Upper lobe of left lung (tissue), 6 donors: Measurements from ENCODE around the gene RIN1. TPM values are rescaled to one million over a fixed set of nuclear protein-coding genes. Genes with fewer than 3 reads are reported as not detected.

Experiments used
- ATAC-seq, 2 donors: fragments of 200-7000 bp; cut with Tn5 transposase; one replicate each; pipeline ENCODE4 v1.9.1; 2022; ENCODE audit warnings: mild to moderate bottlenecking in 2 of 2, moderate library complexity in 2 of 2; ENCODE audit not compliant: low FRiP score in 2 of 2
- DNase-seq, 2 donors: peaks; one replicate each; pipeline ENCODE4 v3.0.0-alpha.2; 2019 to 2020
- H3K27ac ChIP-seq, 4 donors: fragments of 200-600 bp; sonication (generic); one replicate each; pipeline ENCODE4 v1.5.1; 2016 to 2019
- H3K27me3 ChIP-seq, 4 donors: fragments of 200-600 bp; sonication (generic); one replicate each; pipeline ENCODE4 v1.5.1; 2017 to 2019
- H3K36me3 ChIP-seq, 4 donors: fragments of 200-600 bp; sonication (generic); one replicate each; pipeline ENCODE4 v1.5.1; 2016 to 2019
- H3K4me1 ChIP-seq, 4 donors: fragments of 200-600 bp; sonication (generic); one replicate each; pipeline ENCODE4 v1.5.1; 2018 to 2019
- H3K4me3 ChIP-seq, 4 donors: fragments of 200-600 bp; sonication (generic); one replicate each; pipeline ENCODE4 v1.5.1; 2017 to 2019; ENCODE audit warnings: mild to moderate bottlenecking in 2 of 4, moderate library complexity in 1 of 4
- H3K9me3 ChIP-seq, 4 donors: fragments of 200-600 bp; sonication (generic); one replicate each; pipeline ENCODE4 v1.5.1; 2018 to 2019
- CTCF ChIP-seq, 6 experiments: fragments of 450-650 bp in 4 of 6; fragments of 200-600 bp in 2 of 6; sonication (generic) in 2 of 6; IDR thresholded peaks; one replicate each; pipeline ENCODE4 v1.5.1; 2016 to 2019; ENCODE audit warnings: antibody characterized with exemption in 6 of 6
- EP300 ChIP-seq, 4 donors: sonication (generic); formaldehyde crosslinking; IDR thresholded peaks; one replicate each; pipeline ENCODE4 v1.5.1; 2017; ENCODE audit warnings: antibody characterized with exemption in 4 of 4, control low read depth in 2 of 4
- POLR2A ChIP-seq, 4 donors: fragments of 450-650 bp; IDR thresholded peaks; one replicate each; pipeline ENCODE4 v1.5.1; 2016 to 2017; ENCODE audit warnings: antibody characterized with exemption in 4 of 4, mild to moderate bottlenecking in 2 of 4
- POLR2AphosphoS5 ChIP-seq, 2 donors: sonication (generic); formaldehyde crosslinking; IDR thresholded peaks; one replicate each; pipeline ENCODE4 v1.5.1; 2017; ENCODE audit warnings: antibody characterized with exemption in 2 of 2
- WGBS, 2 donors: methylation state at CpG; one replicate each; pipeline ENCODE4 v1.1.5; 2017 to 2018; 5-methylcytosine and 5-hydroxymethylcytosine counted together
- total RNA-seq, 6 donors: library from RNA; depleted of rRNA in 4 of 6; stranded (reverse); fragments of >200 nt in 4 of 6; gene quantifications; one replicate each; pipeline versions ENCODE4 v1.1.0 to v1.2.1, GENCODE V29; 2016 to 2021
- donor health status: DM: no; HTN: no; CAD: no; lungs with moderate emphysema.
- donor health status: DM: no; HTN: yes; CAD: no; lungs with severe emphysema.

RIN1 gene
- total RNA-seq, 6 donors from 2014 or later, result 5.2 to 19.0 (median 8.9) TPM

GRCh38 chr11:66365711-66366619 is 29.7 kb upstream of the RIN1 start:
- no peaks in the 10 kb centered on the region for H3K27me3 ChIP-seq
- ATAC-seq, result no peak

GRCh38 chr11:66365166-66365565 is 28.9 kb upstream of the RIN1 start:
- no peak for ATAC-seq
- WGBS, 2 donors, result 89 to 100% methylated on average over 3 to 6 of the region's 6 CpGs
- Histone ChIP-seq H3K4me3 (no peak overlapping the region), H3K27me3 (no peaks in the 10 kb centered on the region), H3K4me1 (peaks cover 7 to 18% (median 12%) of the 10 kb centered on the region in 4 donors), H3K27ac (no peak overlapping the region), H3K9me3 (no peaks in the 10 kb centered on the region), H3K36me3 (peaks cover 0 to 7% (median 2%) of the 10 kb centered on the region in 4 donors)
- no peak for DNase-seq
- TF ChIP-seq POLR2A (IDR thresholded peaks at IDR 0.05) (no peak), POLR2AphosphoS5 (IDR thresholded peaks at IDR 0.05) (no peak), EP300 (IDR thresholded peaks at IDR 0.05) (no peak), CTCF (IDR thresholded peaks at IDR 0.05) (no peak)

More at GRCh38 chr11:66365711-66366619, 29.7 kb upstream of the RIN1 start:
- TF ChIP-seq CTCF (IDR thresholded peaks at IDR 0.05) (no peak), POLR2A (IDR thresholded peaks at IDR 0.05) (peak in 1 of 4 donors; percentile 7), POLR2AphosphoS5 (IDR thresholded peaks at IDR 0.05) (no peak)
- no peaks in the 10 kb centered on the region for H3K9me3 ChIP-seq
- H3K27ac ChIP-seq, result no peak overlapping the region
- DNase-seq, result no peak
- 76 to 84% methylated on average over 11 to 14 of the region's 14 CpGs for WGBS, 2 donors
- peaks cover 7 to 25% (median 16%) of the 10 kb centered on the region in 4 donors for H3K4me1 ChIP-seq
- peaks cover 0 to 7% (median 2%) of the 10 kb centered on the region in 4 donors for H3K36me3 ChIP-seq
- no peak overlapping the region for H3K4me3 ChIP-seq

GRCh38 chr11:66363805-66364535 is 27.7 kb upstream of the RIN1 start:
- Histone ChIP-seq H3K9me3 (no peaks in the 10 kb centered on the region), H3K27me3 (no peaks in the 10 kb centered on the region), H3K4me1 (peaks cover 7 to 15% (median 11%) of the 10 kb centered on the region in 4 donors), H3K4me3 (no peak overlapping the region), H3K36me3 (peaks cover 0 to 5% (median 2%) of the 10 kb centered on the region in 4 donors), H3K27ac (peak overlapping the region in 3 of 4 donors; percentile 25 to 67 (median 63))
- peak in 1 of 2 donors; percentile 31 for DNase-seq
- 80 to 81% methylated on average over 13 to 15 of the region's 15 CpGs for WGBS, 2 donors
- peak in 1 of 2 donors; percentile 51 for ATAC-seq
- TF ChIP-seq POLR2AphosphoS5 (IDR thresholded peaks at IDR 0.05) (no peak), EP300 (IDR thresholded peaks at IDR 0.05) (no peak), POLR2A (IDR thresholded peaks at IDR 0.05) (no peak), CTCF (IDR thresholded peaks at IDR 0.05) (peak in 5 of 6 experiments; percentile 24 to 56 (median 49))

- Histone ChIP-seq H3K27ac (peak overlapping the region in 3 of 4 donors; percentile 25 to 67 (median 63)), H3K36me3 (peaks cover 0 to 4% (median 0%) of the 10 kb centered on the region in 4 donors), H3K27me3 (no peaks in the 10 kb centered on the region), H3K4me1 (peaks cover 7 to 15% (median 11%) of the 10 kb centered on the region in 4 donors), H3K4me3 (peak overlapping the region in 1 of 4 donors; percentile 6), H3K9me3 (no peaks in the 10 kb centered on the region)
- DNase-seq (peak; percentile 61 to 88), ATAC-seq (peak; percentile 18 to 84)
- 60 to 73% methylated on average over 1 to 14 of the region's 14 CpGs for WGBS, 2 donors
- TF ChIP-seq CTCF (IDR thresholded peaks at IDR 0.05), result no peak
- TF ChIP-seq POLR2A (IDR thresholded peaks at IDR 0.05), result peak in 1 of 4 donors; percentile 16
- TF ChIP-seq EP300 (IDR thresholded peaks at IDR 0.05), result peak in 1 of 4 donors; percentile 28
- TF ChIP-seq POLR2AphosphoS5 (IDR thresholded peaks at IDR 0.05), result peak in 1 of 2 donors; percentile 31
Measured at GRCh38 chr11:66363187-66363601, 27.0 kb upstream of the RIN1 start.
